ENCODE results near the gene CASP7. TPM values are rescaled to one million over a fixed set of nuclear protein-coding genes. Genes with fewer than 3 reads are reported as not detected.

CASP7 gene
- total RNA-seq, 1 experiment from 2014 or later, result 4.7 TPM

GRCh38 chr10:113751181-113751732 lies 71.5 kb downstream of the CASP7 start, which contains the start of gene PLEKHS1:
Gene PLEKHS1 (plus strand): TSS chr10:113751682. CDS start chr10:113755278, 3,596 bp downstream.
- ChIA-PET CTCF (no interaction called here), POLR2A (no interaction called here)
- no peak for ATAC-seq
- Mint-ChIP-seq H3K36me3 (no peaks in the 10 kb centered on the region), H3K4me1 (no peaks in the 10 kb centered on the region), H3K27ac (no peak within 1 kb of the TSS), H3K9me3 (no peaks in the 10 kb centered on the region), H3K27me3 (ENCODE audit: low read depth) (no peaks in the 10 kb centered on the region; the same call in 1 of the 2 replicates), H3K4me3 (no peak within 1 kb of the TSS)
- no peak for DNase-seq (ENCODE audit: low spot score)
- TF ChIP-seq, protein P1, sequence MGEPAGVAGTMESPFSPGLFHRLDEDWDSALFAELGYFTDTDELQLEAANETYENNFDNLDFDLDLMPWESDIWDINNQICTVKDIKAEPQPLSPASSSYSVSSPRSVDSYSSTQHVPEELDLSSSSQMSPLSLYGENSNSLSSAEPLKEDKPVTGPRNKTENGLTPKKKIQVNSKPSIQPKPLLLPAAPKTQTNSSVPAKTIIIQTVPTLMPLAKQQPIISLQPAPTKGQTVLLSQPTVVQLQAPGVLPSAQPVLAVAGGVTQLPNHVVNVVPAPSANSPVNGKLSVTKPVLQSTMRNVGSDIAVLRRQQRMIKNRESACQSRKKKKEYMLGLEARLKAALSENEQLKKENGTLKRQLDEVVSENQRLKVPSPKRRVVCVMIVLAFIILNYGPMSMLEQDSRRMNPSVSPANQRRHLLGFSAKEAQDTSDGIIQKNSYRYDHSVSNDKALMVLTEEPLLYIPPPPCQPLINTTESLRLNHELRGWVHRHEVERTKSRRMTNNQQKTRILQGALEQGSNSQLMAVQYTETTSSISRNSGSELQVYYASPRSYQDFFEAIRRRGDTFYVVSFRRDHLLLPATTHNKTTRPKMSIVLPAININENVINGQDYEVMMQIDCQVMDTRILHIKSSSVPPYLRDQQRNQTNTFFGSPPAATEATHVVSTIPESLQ (CRISPR knock-in tag; IDR thresholded peaks at IDR 0.05), result no peak
- TF ChIP-seq ZNF317 (CRISPR knock-in tag; IDR thresholded peaks at IDR 0.05; ENCODE audit: borderline replicate concordance, low read depth) (no peak), USF1 (CRISPR knock-in tag; IDR thresholded peaks at IDR 0.05) (no peak), ZNF671 (CRISPR knock-in tag; IDR thresholded peaks at IDR 0.05) (no peak), SMAD4 (CRISPR knock-in tag; IDR thresholded peaks at IDR 0.05) (no peak), CBFB (CRISPR knock-in tag; IDR thresholded peaks at IDR 0.05; ENCODE audit: low read depth) (no peak), GRHL2 (CRISPR knock-in tag; IDR thresholded peaks at IDR 0.05; ENCODE audit: insufficient replicate concordance, severe bottlenecking) (no peak), FOXP4 (CRISPR knock-in tag; IDR thresholded peaks at IDR 0.05) (no peak), E2F4 (CRISPR knock-in tag; IDR thresholded peaks at IDR 0.05; ENCODE audit: borderline replicate concordance, low read depth) (no peak), ATF1 (CRISPR knock-in tag; IDR thresholded peaks at IDR 0.05) (no peak), PRDM15 (CRISPR knock-in tag; IDR thresholded peaks at IDR 0.05) (no peak), SP1 (CRISPR knock-in tag; conservative IDR thresholded peaks at IDR 0.05) (no peak), MYBL2 (CRISPR knock-in tag; IDR thresholded peaks at IDR 0.05) (no peak)

- Mint-ChIP-seq H3K27me3 (ENCODE audit: low read depth) (no peaks in the 10 kb centered on the region; the same call in 1 of the 2 replicates), H3K4me1 (no peaks in the 10 kb centered on the region), H3K36me3 (no peaks in the 10 kb centered on the region), H3K4me3 (no peak overlapping the region), H3K9me3 (no peaks in the 10 kb centered on the region), H3K27ac (no peak overlapping the region)
- POLR2A ChIA-PET, result no interaction called here
- ATAC-seq, result no peak
- no peak for DNase-seq (ENCODE audit: low spot score)
- CTCF ChIA-PET, result no interaction called here
- TF ChIP-seq ZNF121 (CRISPR knock-in tag; IDR thresholded peaks at IDR 0.05), result no peak
- no peak for TF ChIP-seq ZNF281 (CRISPR knock-in tag; IDR thresholded peaks at IDR 0.05)
- TF ChIP-seq RORB (CRISPR knock-in tag; IDR thresholded peaks at IDR 0.05), result no peak
- TF ChIP-seq, protein P2, sequence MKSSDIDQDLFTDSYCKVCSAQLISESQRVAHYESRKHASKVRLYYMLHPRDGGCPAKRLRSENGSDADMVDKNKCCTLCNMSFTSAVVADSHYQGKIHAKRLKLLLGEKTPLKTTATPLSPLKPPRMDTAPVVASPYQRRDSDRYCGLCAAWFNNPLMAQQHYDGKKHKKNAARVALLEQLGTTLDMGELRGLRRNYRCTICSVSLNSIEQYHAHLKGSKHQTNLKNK (CRISPR knock-in tag; IDR thresholded peaks at IDR 0.05), result no peak
- no peak for TF ChIP-seq PRDM15 (CRISPR knock-in tag; IDR thresholded peaks at IDR 0.05)
- TF ChIP-seq NR3C1 (CRISPR knock-in tag; conservative IDR thresholded peaks at IDR 0.05; ENCODE audit: low read depth), result no peak
These were observed 72.8 kb downstream of the CASP7 start for GRCh38 chr10:113752553-113752952.
